ENCODE measurements around the gene CENPP.

GRCh38 chr9:92512622-92513021 lies 186.9 kb downstream of the CENPP start:
- no peak for TF ChIP-seq CTCF (IDR thresholded peaks at IDR 0.05; ENCODE audit: insufficient read depth, low read length, poor library complexity, severe bottlenecking)
- TF ChIP-seq EZH2phosphoT487 (conservative IDR thresholded peaks at IDR 0.05; ENCODE audit: low read length), result no peak
